GM12891 (cell line): ENCODE measurements around the gene ATP12A.

Experiments used
- DNase-seq: peaks from one replicate; pipeline ENCODE4 v3.0.0; 2011; ENCODE audit warnings: low spot score; ENCODE audit not compliant: insufficient read length
- FAIRE-seq: peaks from 2 replicates; lab custom pipeline; 2011; peaks lifted over from hg19 to GRCh38; lab: Jason Lieb, UNC
- PAX5 ChIP-seq: IDR thresholded peaks from 2 replicates; pipeline ENCODE4 v1.6.1; 2011; ENCODE audit warnings: low read length, moderate library complexity, mild to moderate bottlenecking; ENCODE audit not compliant: insufficient read depth, severe bottlenecking
- POLR2A ChIP-seq: IDR thresholded peaks from 2 replicates; pipeline ENCODE4 v1.6.1; 2011; ENCODE audit warnings: low read depth, low read length, control low read depth
- POLR2AphosphoS5 ChIP-seq: IDR thresholded peaks from 2 replicates; pipeline ENCODE4 v1.6.1; 2011; ENCODE audit warnings: low read depth, low read length, control low read depth
- POU2F2 ChIP-seq: IDR thresholded peaks from 2 replicates; pipeline ENCODE4 v1.6.1; 2011; ENCODE audit warnings: low read depth, mild to moderate bottlenecking, control low read depth, low read length, moderate library complexity
- SPI1 ChIP-seq: IDR thresholded peaks from 2 replicates; pipeline ENCODE4 v1.6.1; 2011; ENCODE audit warnings: low read depth, low read length, control low read depth
- TAF1 ChIP-seq: IDR thresholded peaks from 2 replicates; pipeline ENCODE4 v1.6.1; 2011; ENCODE audit warnings: low read depth, low read length, control low read depth

Gene ATP12A

GRCh38 chr13:24698686-24699085, 18.5 kb downstream of the ATP12A start:
- no peak for DNase-seq
- TF ChIP-seq SPI1 = no peak
- FAIRE-seq = no peak

- DNase-seq (no peak), FAIRE-seq (no peak)
- no peak for TF ChIP-seq POLR2AphosphoS5
- no peak for TF ChIP-seq PAX5
- no peak for TF ChIP-seq POLR2A
- TF ChIP-seq TAF1 = no peak
- no peak for TF ChIP-seq SPI1
- no peak for TF ChIP-seq POU2F2
Measured at GRCh38 chr13:24699541-24699940, 19.3 kb downstream of the ATP12A start.

- TF ChIP-seq POLR2AphosphoS5 = no peak
- no peak for TF ChIP-seq SPI1
- TF ChIP-seq TAF1 = no peak
- TF ChIP-seq POLR2A = no peak
- TF ChIP-seq PAX5 = no peak
- no peak for TF ChIP-seq POU2F2
- FAIRE-seq (no peak), DNase-seq (no peak)
Measured at GRCh38 chr13:24700539-24700938, 20.3 kb downstream of the ATP12A start.

- TF ChIP-seq SPI1 = no peak
- TF ChIP-seq POLR2AphosphoS5 = no peak
- no peak for TF ChIP-seq PAX5
- TF ChIP-seq POU2F2 = no peak
- no peak for TF ChIP-seq POLR2A
- no peak for TF ChIP-seq TAF1
- no peak for DNase-seq
- no peak for FAIRE-seq
Measured at GRCh38 chr13:24706886-24707585, 26.8 kb downstream of the ATP12A start.

- FAIRE-seq (peak; percentile 82), DNase-seq (peak; percentile 42)
- TF ChIP-seq TAF1 (no peak), SPI1 (0 out of 2 replicates have a peak, but pooled peaks have one; percentile 13)
Measured at GRCh38 chr13:24709186-24709913, 29.1 kb downstream of the ATP12A start.

GRCh38 chr13:24713022-24713421, 32.8 kb downstream of the ATP12A start:
- TF ChIP-seq POLR2AphosphoS5 (no peak), TAF1 (no peak), PAX5 (no peak), POU2F2 (no peak), POLR2A (no peak), SPI1 (no peak)
- DNase-seq = no peak
- no peak for FAIRE-seq

- FAIRE-seq (no peak), DNase-seq (no peak)
- TF ChIP-seq POLR2AphosphoS5 = no peak
Measured at GRCh38 chr13:24716011-24716410, 35.8 kb downstream of the ATP12A start.

GRCh38 chr13:24716446-24716845, 36.2 kb downstream of the ATP12A start:
- DNase-seq (no peak), FAIRE-seq (no peak)
- TF ChIP-seq PAX5 = no peak
- no peak for TF ChIP-seq POLR2A
- no peak for TF ChIP-seq POLR2AphosphoS5
- no peak for TF ChIP-seq SPI1
- no peak for TF ChIP-seq TAF1

- no peak for FAIRE-seq
- TF ChIP-seq TAF1 (no peak), POU2F2 (no peak), PAX5 (no peak), POLR2A (no peak), SPI1 (no peak), POLR2AphosphoS5 (no peak)
- no peak for DNase-seq
Measured at GRCh38 chr13:24717217-24717616, 37.0 kb downstream of the ATP12A start.

GRCh38 chr13:24718192-24718965, 38.2 kb downstream of the ATP12A start:
- no peak for FAIRE-seq
- no peak for TF ChIP-seq PAX5

More at GRCh38 chr13:24718192-24718965, 38.2 kb downstream of the ATP12A start:
- DNase-seq = no peak
